OCI-LY7 (cell line): ENCODE results near the gene FGF1. TPM values are rescaled to one million over a fixed set of nuclear protein-coding genes. Genes with fewer than 3 reads are reported as not detected.

Source experiments
- BruUV-seq: library from RNA; stranded (reverse); fragments of 400-500 nt; replicated peaks from 2 replicates; lab custom pipeline; 2021; lab: Mats Ljungman, UMichigan
- CTCF ChIA-PET: fragments of 300-600 bp; sonication (Branson Sonifier 250); formaldehyde crosslinking; loops from one replicate; lab custom pipeline; 2022; ENCODE audit warnings: antibody characterized with exemption; ENCODE audit not compliant: unreplicated experiment; lab: Charles Lee
- POLR2A ChIA-PET: fragments of 300-600 bp; sonication (Branson Sonifier 250); formaldehyde crosslinking; loops from one replicate; lab custom pipeline; 2022; ENCODE audit warnings: antibody characterized with exemption; lab: Charles Lee
- DNase-seq: peaks from one replicate; pipeline ENCODE4 v3.0.0-alpha.2; 2015; ENCODE audit warnings: low spot score
- H2AFZ ChIP-seq: fragments of 200-600 bp; sonication (generic), shearing (Covaris generic); 2 replicates; pipeline ENCODE4 v1.6.1; 2014; ENCODE audit warnings: mild to moderate bottlenecking, antibody characterized with exemption, low read length, moderate library complexity
- H3K27ac ChIP-seq: fragments of 200-600 bp; sonication (generic); 2 replicates; pipeline ENCODE4 v1.5.1; 2014; ENCODE audit warnings: mixed run types, low read depth, mild to moderate bottlenecking, moderate library complexity, low read length, inconsistent platforms; ENCODE audit not compliant: poor library complexity, severe bottlenecking
- H3K36me3 ChIP-seq: fragments of 200-600 bp; sonication (generic); 2 replicates; pipeline ENCODE4 v1.6.1; 2014; ENCODE audit warnings: mild to moderate bottlenecking, antibody characterized with exemption, low read length, moderate library complexity, mixed read lengths; ENCODE audit not compliant: insufficient read depth
- H3K4me1 ChIP-seq: fragments of 200-600 bp; sonication (generic); 2 replicates; pipeline ENCODE4 v1.5.1; 2014; ENCODE audit warnings: mild to moderate bottlenecking, low read length; ENCODE audit not compliant: insufficient read depth, poor library complexity, severe bottlenecking
- H3K4me2 ChIP-seq: fragments of 200-600 bp; sonication (generic); 2 replicates; pipeline ENCODE4 v1.6.1; 2014; ENCODE audit warnings: mild to moderate bottlenecking, low read length
- H3K4me3 ChIP-seq: fragments of 200-600 bp; sonication (generic); 2 replicates; pipeline ENCODE4 v1.5.1; 2014; ENCODE audit warnings: mild to moderate bottlenecking, low read depth, low read length; ENCODE audit not compliant: poor library complexity, severe bottlenecking
- H3K79me2 ChIP-seq: fragments of 200-600 bp; sonication (generic); 2 replicates; pipeline ENCODE4 v1.6.1; 2016; ENCODE audit warnings: low read depth, mild to moderate bottlenecking, low read length, moderate library complexity, mixed read lengths; ENCODE audit not compliant: insufficient read depth
- H3K9me2 ChIP-seq: fragments of 200-600 bp; sonication (generic); 2 replicates; pipeline ENCODE4 v1.6.1; 2016; ENCODE audit warnings: mild to moderate bottlenecking, low read length, mixed read lengths; ENCODE audit not compliant: insufficient read depth
- H3K9me3 ChIP-seq: fragments of 200-600 bp; sonication (generic); 2 replicates; pipeline ENCODE4 v1.6.1; 2014; ENCODE audit warnings: mild to moderate bottlenecking, mixed run types, low read length, mixed read lengths
- H4K20me1 ChIP-seq: fragments of 200-600 bp; sonication (generic); 2 replicates; pipeline ENCODE4 v1.6.1; 2014; ENCODE audit warnings: mild to moderate bottlenecking, antibody characterized with exemption, low read length, moderate library complexity, mixed read lengths; ENCODE audit not compliant: insufficient read depth
- EZH2phosphoT487 ChIP-seq: fragments of 200-600 bp; sonication (generic); IDR thresholded peaks from 2 replicates; pipeline ENCODE4 v1.6.1; 2018; ENCODE audit warnings: low read depth, borderline replicate concordance, mild to moderate bottlenecking, mixed run types, antibody characterized with exemption, low read length, moderate library complexity, mixed read lengths
- intact Hi-C: fragments of 100-400 bp; cut with micrococcal nuclease; formaldehyde crosslinking; loops from one replicate; pipeline ENCODE4 v1.10.0; 2022; ENCODE audit not compliant: unreplicated experiment
- total RNA-seq, 2 experiments: library from RNA; depleted of rRNA in 1 of 2; stranded (reverse); fragments of >200 nt in 1 of 2; shearing (Covaris generic) in 1 of 2; gene quantifications; 2 replicates each; pipeline ENCODE4 v1.2.3, GENCODE V29; 2014 to 2022
- TF ChIP-seq, protein P1 (sequence below): fragments of 200-600 bp; sonication (generic); conservative IDR thresholded peaks from 2 replicates; pipeline ENCODE4 v1.5.1; 2014; ENCODE audit warnings: mild to moderate bottlenecking, antibody characterized with exemption, low read length, moderate library complexity, mixed read lengths

Gene FGF1
- total RNA-seq, 2 experiments from 2014 or later, result not detected

GRCh38 chr5:142614054-142614453 is 71.8 kb downstream of the FGF1 start:
- Histone ChIP-seq H3K9me3 (no peaks in the 10 kb centered on the region), H2AFZ (no peak overlapping the region), H3K4me3 (no peak overlapping the region), H3K9me2 (no peaks in the 10 kb centered on the region), H4K20me1 (no peaks in the 10 kb centered on the region), H3K4me2 (no peak overlapping the region), H3K36me3 (no peaks in the 10 kb centered on the region), H3K27ac (no peak overlapping the region), H3K4me1 (no peaks in the 10 kb centered on the region), H3K79me2 (no peaks in the 10 kb centered on the region)
- intact Hi-C loops, result no loop called here
- POLR2A ChIA-PET, result interaction anchor here (0.6 kb wide), 1 partner anchor 68 kb away, joined by 4 read pairs; no protein-coding TSS in a partner anchor
- CTCF ChIA-PET, result no interaction called here
- TF ChIP-seq, protein P1, sequence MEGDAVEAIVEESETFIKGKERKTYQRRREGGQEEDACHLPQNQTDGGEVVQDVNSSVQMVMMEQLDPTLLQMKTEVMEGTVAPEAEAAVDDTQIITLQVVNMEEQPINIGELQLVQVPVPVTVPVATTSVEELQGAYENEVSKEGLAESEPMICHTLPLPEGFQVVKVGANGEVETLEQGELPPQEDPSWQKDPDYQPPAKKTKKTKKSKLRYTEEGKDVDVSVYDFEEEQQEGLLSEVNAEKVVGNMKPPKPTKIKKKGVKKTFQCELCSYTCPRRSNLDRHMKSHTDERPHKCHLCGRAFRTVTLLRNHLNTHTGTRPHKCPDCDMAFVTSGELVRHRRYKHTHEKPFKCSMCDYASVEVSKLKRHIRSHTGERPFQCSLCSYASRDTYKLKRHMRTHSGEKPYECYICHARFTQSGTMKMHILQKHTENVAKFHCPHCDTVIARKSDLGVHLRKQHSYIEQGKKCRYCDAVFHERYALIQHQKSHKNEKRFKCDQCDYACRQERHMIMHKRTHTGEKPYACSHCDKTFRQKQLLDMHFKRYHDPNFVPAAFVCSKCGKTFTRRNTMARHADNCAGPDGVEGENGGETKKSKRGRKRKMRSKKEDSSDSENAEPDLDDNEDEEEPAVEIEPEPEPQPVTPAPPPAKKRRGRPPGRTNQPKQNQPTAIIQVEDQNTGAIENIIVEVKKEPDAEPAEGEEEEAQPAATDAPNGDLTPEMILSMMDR, result no peak
- no peak for TF ChIP-seq EZH2phosphoT487
- BruUV-seq, result no TSS peak
- no peak for DNase-seq

DNA sequence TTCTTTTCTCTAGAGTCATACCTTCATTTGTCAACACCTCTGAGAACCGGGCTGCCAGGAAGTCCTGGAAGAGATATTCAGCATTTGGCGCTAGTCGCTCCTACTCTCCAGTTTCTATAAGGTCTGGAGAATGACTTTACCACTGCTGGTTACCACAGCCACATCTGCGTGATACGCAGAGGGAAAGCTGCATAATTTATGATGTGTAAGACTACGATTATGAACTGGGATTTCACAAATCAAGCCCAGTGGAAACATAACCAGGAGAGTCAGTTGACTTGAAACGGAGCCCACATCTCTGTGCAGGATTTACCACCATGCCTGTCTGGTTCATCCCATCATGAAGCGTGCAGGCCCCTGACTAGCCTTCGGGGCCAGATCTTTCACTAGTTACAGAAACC is 72.6 kb downstream of the FGF1 start:
- Histone ChIP-seq H3K9me2 (no peaks in the 10 kb centered on the region), H3K4me2 (no peak overlapping the region), H4K20me1 (no peaks in the 10 kb centered on the region), H3K4me1 (no peaks in the 10 kb centered on the region), H3K79me2 (no peaks in the 10 kb centered on the region), H3K9me3 (no peaks in the 10 kb centered on the region), H3K36me3 (no peaks in the 10 kb centered on the region), H2AFZ (no peak overlapping the region), H3K4me3 (no peak overlapping the region), H3K27ac (no peak overlapping the region)
- TF ChIP-seq, protein P1, result no peak
- TF ChIP-seq EZH2phosphoT487, result no peak
- POLR2A ChIA-PET, result interaction anchor here (0.6 kb wide), 1 partner anchor 68 kb away, joined by 4 read pairs; no protein-coding TSS in a partner anchor
- CTCF ChIA-PET, result no interaction called here
- intact Hi-C loops, result no loop called here
- BruUV-seq, result no TSS peak
- no peak for DNase-seq

DNA sequence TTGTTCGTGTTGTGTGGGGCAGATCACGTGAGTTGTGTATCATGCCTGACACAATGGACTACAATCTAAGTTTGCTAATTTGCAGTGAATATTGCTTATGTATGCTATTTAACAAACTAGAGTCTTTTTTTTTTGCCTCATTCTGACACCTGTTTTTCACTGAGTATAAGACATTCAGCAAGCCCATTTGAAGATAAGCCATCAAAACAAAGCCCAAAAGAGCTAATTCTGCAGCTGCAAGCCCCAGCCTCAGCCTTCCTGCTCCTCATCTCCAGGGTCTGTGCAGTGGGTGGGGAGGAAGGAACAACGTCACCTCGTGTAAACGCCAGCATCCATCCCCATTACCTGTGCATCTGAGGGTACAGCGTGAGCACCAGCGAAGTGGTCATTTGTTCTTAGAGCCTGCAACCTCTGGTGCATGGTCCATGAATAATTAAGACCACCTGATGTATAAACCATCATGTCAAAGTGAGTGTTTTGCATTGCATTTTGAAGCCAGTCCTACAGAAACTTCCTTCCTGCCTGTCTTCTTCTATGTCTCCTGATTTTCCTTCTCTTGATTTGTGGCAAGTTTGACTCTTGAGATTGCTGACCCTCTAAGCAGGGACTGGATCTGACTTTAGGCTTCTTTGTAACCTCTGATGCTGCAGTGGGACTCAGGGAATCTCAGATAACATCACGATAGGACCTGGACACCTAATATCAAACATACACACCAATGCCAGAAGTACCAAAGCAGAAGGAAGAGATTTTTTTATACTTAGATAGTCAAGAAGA is 73.2 kb downstream of the FGF1 start:
- Histone ChIP-seq H3K4me3 (no peak overlapping the region), H3K4me1 (no peaks in the 10 kb centered on the region), H2AFZ (no peak overlapping the region), H3K27ac (no peak overlapping the region), H3K4me2 (no peak overlapping the region), H3K36me3 (no peaks in the 10 kb centered on the region), H3K79me2 (no peaks in the 10 kb centered on the region), H4K20me1 (no peaks in the 10 kb centered on the region), H3K9me2 (no peaks in the 10 kb centered on the region), H3K9me3 (no peaks in the 10 kb centered on the region)
- TF ChIP-seq, protein P1, result no peak
- TF ChIP-seq EZH2phosphoT487, result no peak
- BruUV-seq, result no TSS peak
- DNase-seq, result no peak
- POLR2A ChIA-PET, result no interaction called here
- CTCF ChIA-PET, result no interaction called here
- intact Hi-C loops, result no loop called here
